GM23248 (cell line): Measurements from ENCODE around the gene ARFGEF3. TPM values are rescaled to one million over a fixed set of nuclear protein-coding genes. Genes with fewer than 3 reads are reported as not detected.

ENCODE experiments used
- DNase-seq: peaks from one replicate; pipeline ENCODE4 v3.0.0-alpha.2; 2015
- H2AFZ ChIP-seq: fragments of 200-600 bp; sonication (generic); 2 replicates; pipeline ENCODE4 v1.6.1; 2016; ENCODE audit warnings: antibody characterized with exemption
- H3F3A ChIP-seq: fragments of 200-600 bp; sonication (generic); 2 replicates; pipeline ENCODE4 v1.6.1; 2016; ENCODE audit warnings: mild to moderate bottlenecking, antibody characterized with exemption, mixed run types; ENCODE audit not compliant: insufficient read depth
- H3K27ac ChIP-seq: fragments of 200-600 bp; sonication (generic); 2 replicates; pipeline ENCODE4 v1.5.1; 2016; ENCODE audit warnings: mild to moderate bottlenecking
- H3K27me3 ChIP-seq: fragments of 200-600 bp; sonication (generic); replicated peaks from 2 replicates; pipeline ENCODE4 v1.6.1; 2016; ENCODE audit warnings: mild to moderate bottlenecking; ENCODE audit not compliant: insufficient read depth
- H3K36me3 ChIP-seq: fragments of 200-600 bp; sonication (generic); 2 replicates; pipeline ENCODE4 v1.6.1; 2016; ENCODE audit warnings: low read depth, mild to moderate bottlenecking
- H3K4me1 ChIP-seq: fragments of 200-600 bp; sonication (generic); 2 replicates; pipeline ENCODE4 v1.6.1; 2016; ENCODE audit warnings: mild to moderate bottlenecking; ENCODE audit not compliant: insufficient read depth
- H3K4me2 ChIP-seq: fragments of 200-600 bp; sonication (generic); one replicate; pipeline ENCODE4 v1.6.1; 2016; ENCODE audit warnings: mild to moderate bottlenecking; ENCODE audit not compliant: unreplicated experiment
- H3K4me3 ChIP-seq: fragments of 200-600 bp; sonication (generic); 2 replicates; pipeline ENCODE4 v1.5.1; 2016; ENCODE audit warnings: mild to moderate bottlenecking
- H3K79me2 ChIP-seq: fragments of 200-600 bp; sonication (generic); 2 replicates; pipeline ENCODE4 v1.6.1; 2016; ENCODE audit warnings: mild to moderate bottlenecking; ENCODE audit not compliant: insufficient read depth
- H3K9ac ChIP-seq: fragments of 200-600 bp; sonication (generic); 2 replicates; pipeline ENCODE4 v1.6.1; 2016; ENCODE audit warnings: mild to moderate bottlenecking
- H3K9me2 ChIP-seq: fragments of 200-600 bp; sonication (generic); 2 replicates; pipeline ENCODE4 v1.6.1; 2016; ENCODE audit warnings: mixed run types, mild to moderate bottlenecking, moderate library complexity; ENCODE audit not compliant: insufficient read depth
- H3K9me3 ChIP-seq: fragments of 200-600 bp; sonication (generic); one replicate; pipeline ENCODE4 v1.6.1; 2017; ENCODE audit warnings: low read depth
- H4K20me1 ChIP-seq: fragments of 200-600 bp; sonication (generic); 2 replicates; pipeline ENCODE4 v1.6.0; 2016; ENCODE audit not compliant: insufficient read depth
- EZH2 ChIP-seq: fragments of 200-600 bp; sonication (generic); IDR thresholded peaks from 2 replicates; pipeline ENCODE4 v1.6.1; 2018; ENCODE audit warnings: antibody characterized with exemption, mild to moderate bottlenecking; ENCODE audit not compliant: insufficient read depth, poor library complexity, severe bottlenecking
- EZH2phosphoT487 ChIP-seq: fragments of 200-600 bp; sonication (generic); IDR thresholded peaks from 2 replicates; pipeline ENCODE4 v1.6.1; 2018; ENCODE audit warnings: antibody characterized with exemption, moderate library complexity, mild to moderate bottlenecking, low read depth; ENCODE audit not compliant: insufficient read depth
- WGBS, 2 experiments: methylation state at CpG; one replicate each; pipeline ENCODE4 v1.1.6; 2015 to 2017; ENCODE audit warnings: low lambda C conversion rate in 2 of 2, low coverage in 1 of 2; ENCODE audit errors: missing lambda C conversion rate in 2 of 2; 5-methylcytosine and 5-hydroxymethylcytosine counted together
- in situ Hi-C: fragments of 300-500 bp; cut with MboI; formaldehyde crosslinking; loops from 2 replicates; pipeline ENCODE4 v1.15.0; 2020
- polyA plus RNA-seq: library from polyadenylated mRNA; unstranded; fragments of >200 nt; fragmentation: Nextera tagmentation; extraction: Ambion mirVana; gene quantifications from 2 replicates; pipeline ENCODE4 v1.2.1, GENCODE V29; 2016
- total RNA-seq: library from RNA; depleted of rRNA; stranded (reverse); fragments of >200 nt; shearing (Covaris generic); gene quantifications from 2 replicates; pipeline ENCODE4 v1.2.3, GENCODE V29; 2014

Gene ARFGEF3
- total and polyA plus RNA-seq, 2 experiments from 2014 or later = 0.06 to 0.11 TPM

DNA sequence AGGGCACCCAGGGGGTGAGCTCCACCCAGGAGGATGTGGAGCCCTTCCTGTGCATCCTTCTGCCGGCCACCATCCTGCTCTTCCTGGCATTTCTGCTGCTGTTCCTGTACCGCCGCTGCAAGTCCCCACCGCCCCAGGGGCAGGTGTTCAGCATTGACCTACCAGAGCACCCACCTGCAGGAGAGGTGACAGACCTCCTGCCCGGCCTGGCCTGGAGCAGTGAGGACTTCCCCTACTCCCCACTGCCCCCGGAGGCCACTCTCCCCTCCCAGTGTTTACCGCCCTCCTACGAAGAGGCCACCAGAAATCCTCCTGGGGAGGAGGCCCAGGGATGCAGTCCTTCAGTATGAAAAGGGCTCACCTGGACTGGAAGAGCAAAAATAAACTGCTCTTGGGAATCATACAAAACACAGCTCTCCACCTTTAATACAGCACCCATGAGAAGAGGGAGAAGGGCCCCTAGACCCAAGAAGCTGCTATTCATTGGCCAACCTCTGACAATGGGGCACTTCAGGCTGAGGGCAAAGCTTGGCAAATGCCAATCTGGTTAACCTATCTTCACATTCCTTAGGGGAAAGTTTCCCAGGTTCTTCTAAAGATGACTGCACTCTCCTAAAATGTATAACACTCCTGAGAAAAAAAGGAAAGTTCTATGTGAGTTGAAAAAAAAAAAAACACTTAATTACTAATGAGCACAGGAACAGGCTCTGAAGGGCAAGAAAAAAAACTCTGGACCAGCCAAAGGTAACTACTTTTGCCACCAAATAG is 220.9 kb downstream of the ARFGEF3 start:
- Histone ChIP-seq H3K36me3 (no peaks in the 10 kb centered on the region), H2AFZ (no peak overlapping the region), H3K27ac (no peak overlapping the region), H3K9ac (no peak overlapping the region), H3K4me2 (no peak overlapping the region), H3K79me2 (no peaks in the 10 kb centered on the region), H3K9me2 (no peaks in the 10 kb centered on the region), H3K9me3 (no peaks in the 10 kb centered on the region), H3F3A (no peaks in the 10 kb centered on the region), H4K20me1 (no peaks in the 10 kb centered on the region), H3K27me3 (no peaks in the 10 kb centered on the region), H3K4me3 (no peak overlapping the region), H3K4me1 (no peaks in the 10 kb centered on the region)
- no peak for TF ChIP-seq EZH2
- TF ChIP-seq EZH2phosphoT487 = no peak
- no peak for DNase-seq
- in situ Hi-C loops = no loop called here
- 77 to 82% methylated on average over 7 to 8 of the region's 8 CpGs for WGBS, 2 experiments

DNA sequence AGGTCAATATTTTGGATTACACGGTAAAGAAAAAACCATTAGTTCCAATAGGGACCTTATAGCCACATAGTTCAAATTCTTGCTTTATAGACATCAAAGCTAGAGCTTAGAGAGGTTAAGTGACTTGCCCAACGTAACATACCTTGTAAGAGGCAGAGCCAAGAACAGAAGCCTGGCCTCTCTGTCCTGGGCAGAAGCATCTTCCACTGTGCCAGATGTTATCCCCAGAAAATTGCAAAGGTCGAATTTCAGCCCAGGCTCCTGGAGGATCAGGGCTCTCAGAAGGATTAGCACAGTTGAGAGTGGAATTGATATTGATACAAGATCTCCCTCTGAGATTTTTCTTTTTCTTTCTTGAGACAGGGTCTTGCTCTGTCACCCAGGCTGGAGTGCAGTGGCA is 222.0 kb downstream of the ARFGEF3 start:
- no peaks in the 10 kb centered on the region for H3K9me2 ChIP-seq
- no peaks in the 10 kb centered on the region for H3K4me1 ChIP-seq
- no peaks in the 10 kb centered on the region for H4K20me1 ChIP-seq
- no peaks in the 10 kb centered on the region for H3K79me2 ChIP-seq
- WGBS, 2 experiments = 38% methylated on average over 3 of the region's 3 CpGs
- TF ChIP-seq EZH2 (no peak), EZH2phosphoT487 (no peak)
- H3K27ac ChIP-seq = no peak overlapping the region
- H3K9me3 ChIP-seq = no peaks in the 10 kb centered on the region
- no peak for DNase-seq
- H3K4me3 ChIP-seq = no peak overlapping the region
- no peaks in the 10 kb centered on the region for H3K27me3 ChIP-seq
- no peak overlapping the region for H3K4me2 ChIP-seq
- H3K36me3 ChIP-seq = no peaks in the 10 kb centered on the region
- in situ Hi-C loops = no loop called here
- no peak overlapping the region for H2AFZ ChIP-seq
- H3K9ac ChIP-seq = no peak overlapping the region
- H3F3A ChIP-seq = no peaks in the 10 kb centered on the region

DNA sequence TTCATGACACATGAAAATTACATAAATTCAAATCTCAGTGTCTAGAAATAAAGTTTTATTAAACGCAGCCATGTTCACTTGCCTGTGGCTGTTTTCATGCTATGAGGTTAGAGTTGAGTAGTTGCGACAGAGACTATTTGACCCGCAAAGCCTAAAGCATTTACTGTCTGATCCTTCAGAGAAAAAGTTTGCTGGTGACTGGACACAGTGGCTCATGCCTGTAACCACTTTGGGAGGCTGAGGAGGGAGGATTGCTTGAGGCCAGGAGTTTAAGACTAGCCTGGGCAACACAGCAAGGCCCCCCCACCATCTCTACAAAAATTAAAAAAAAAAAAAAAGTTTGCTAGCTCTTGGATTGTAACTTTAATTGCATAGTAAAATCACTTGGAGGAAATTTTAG is 225.2 kb downstream of the ARFGEF3 start:
- Histone ChIP-seq H3K27me3 (no peaks in the 10 kb centered on the region), H3K27ac (no peak overlapping the region), H3K36me3 (no peaks in the 10 kb centered on the region), H3F3A (no peaks in the 10 kb centered on the region), H3K4me3 (no peak overlapping the region), H3K9me2 (no peaks in the 10 kb centered on the region), H3K9me3 (no peaks in the 10 kb centered on the region), H2AFZ (no peak overlapping the region), H3K4me2 (no peak overlapping the region), H3K9ac (no peak overlapping the region), H4K20me1 (no peaks in the 10 kb centered on the region), H3K79me2 (no peaks in the 10 kb centered on the region), H3K4me1 (no peaks in the 10 kb centered on the region)
- in situ Hi-C loops = no loop called here
- TF ChIP-seq EZH2phosphoT487 (no peak), EZH2 (no peak)
- DNase-seq = no peak
- WGBS, 2 experiments = 94 to 95% methylated on average over 3 of the region's 3 CpGs

DNA sequence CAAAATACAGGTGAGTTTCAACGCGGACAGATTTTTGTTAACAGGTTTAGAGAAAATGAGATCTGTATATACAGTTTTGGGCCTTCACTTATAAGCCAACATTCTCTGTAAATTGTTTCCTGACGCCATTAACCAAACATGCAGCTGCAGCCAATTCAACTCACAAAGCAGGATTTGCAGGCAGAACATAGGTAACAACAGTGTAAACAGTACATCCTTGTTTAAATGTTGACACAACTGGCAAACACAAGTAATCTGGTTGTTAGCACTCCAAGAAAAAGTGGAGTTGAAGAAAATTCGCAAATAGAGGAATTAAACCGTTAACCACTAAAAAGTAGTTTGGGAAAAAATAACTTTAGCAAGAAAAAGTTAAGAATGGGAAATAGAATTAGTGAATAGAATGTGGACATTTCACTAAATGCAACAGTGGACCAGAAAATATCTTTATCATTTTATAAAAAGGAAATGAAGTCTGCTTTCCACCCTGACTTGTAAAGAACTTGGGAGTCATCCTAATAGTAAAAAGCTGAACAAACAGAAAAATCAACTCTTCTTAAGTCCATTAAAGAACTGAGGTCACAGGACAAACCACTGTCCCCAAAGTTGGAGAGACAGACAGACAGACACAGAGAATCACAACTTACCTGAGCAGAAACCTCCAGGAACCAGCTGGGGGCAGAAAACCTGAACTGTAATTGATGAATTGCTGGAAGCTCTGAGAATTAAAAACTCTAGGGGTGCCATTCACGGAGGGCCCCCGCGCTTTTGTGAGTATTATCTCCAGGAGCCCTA is 226.0 kb downstream of the ARFGEF3 start:
- H3K27ac ChIP-seq = no peak overlapping the region
- no peaks in the 10 kb centered on the region for H3K9me3 ChIP-seq
- H2AFZ ChIP-seq = no peak overlapping the region
- H3K9me2 ChIP-seq = no peaks in the 10 kb centered on the region
- no peak overlapping the region for H3K9ac ChIP-seq
- H3K79me2 ChIP-seq = no peaks in the 10 kb centered on the region
- H3K27me3 ChIP-seq = no peaks in the 10 kb centered on the region
- no peaks in the 10 kb centered on the region for H3F3A ChIP-seq
- H3K4me3 ChIP-seq = no peak overlapping the region
- DNase-seq = no peak
- H3K36me3 ChIP-seq = no peaks in the 10 kb centered on the region
- in situ Hi-C loops = no loop called here
- WGBS, 2 experiments = 84 to 85% methylated on average over 8 of the region's 8 CpGs
- no peak overlapping the region for H3K4me2 ChIP-seq
- TF ChIP-seq EZH2 (no peak), EZH2phosphoT487 (no peak)
- H4K20me1 ChIP-seq = no peaks in the 10 kb centered on the region
- no peaks in the 10 kb centered on the region for H3K4me1 ChIP-seq
